GM18870 (cell line): ENCODE measurements around the gene LRRC32.
"Not testable (repeated sequence)": the region's sequence is repeated elsewhere in the genome, so short reads cannot be mapped to it uniquely, and the experiment has no call there.

Experiments
- ATAC-seq: cut with Tn5 transposase; IDR thresholded peaks from one replicate; pipeline ENCODE4 v1.9.1; 2021; ENCODE audit warnings: moderate library complexity; ENCODE audit not compliant: unreplicated experiment

LRRC32 gene

GRCh38 chr11:76631566-76632308 lies 38.8 kb downstream of the LRRC32 start:
- ATAC-seq, result no peak

GRCh38 chr11:76630600-76631281 lies 39.8 kb downstream of the LRRC32 start:
- ATAC-seq, result no peak

DNA sequence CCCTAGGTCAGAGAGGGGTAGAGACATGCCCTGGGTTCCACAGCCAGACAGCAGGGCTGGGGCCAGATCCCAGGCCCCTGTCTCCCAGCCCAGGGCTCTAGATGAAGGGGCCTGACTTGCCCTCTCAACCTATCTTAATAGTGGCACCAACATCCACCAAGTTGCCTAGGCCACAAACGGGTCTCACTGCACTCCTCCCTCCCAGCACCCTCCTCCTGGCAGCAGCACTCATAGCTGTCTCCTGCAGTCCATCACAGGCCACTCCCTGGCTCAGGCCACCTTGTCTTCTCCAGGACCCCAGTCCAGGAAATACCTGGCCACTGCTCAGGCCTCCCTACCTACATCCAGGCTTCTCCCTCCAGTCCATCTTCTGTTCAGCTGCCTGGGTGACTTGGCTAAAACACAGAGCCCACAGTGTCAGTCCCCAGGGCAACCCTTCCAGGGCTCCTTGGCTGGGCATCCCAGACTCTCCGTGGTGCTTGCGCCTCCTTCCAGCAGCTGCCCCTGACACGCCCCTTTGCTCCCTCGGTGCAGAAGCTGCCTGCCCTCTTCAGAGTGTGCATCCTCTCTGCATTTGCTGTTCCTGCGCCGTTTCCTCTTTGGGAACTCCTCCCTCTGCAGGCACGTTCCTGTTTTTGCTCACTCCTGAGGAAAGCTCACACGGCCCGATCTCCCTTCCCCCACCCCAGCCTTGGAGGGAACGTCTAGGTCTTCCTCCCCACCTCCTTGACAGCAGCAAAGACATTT lies 40.5 kb downstream of the LRRC32 start:
- no peak for ATAC-seq

DNA sequence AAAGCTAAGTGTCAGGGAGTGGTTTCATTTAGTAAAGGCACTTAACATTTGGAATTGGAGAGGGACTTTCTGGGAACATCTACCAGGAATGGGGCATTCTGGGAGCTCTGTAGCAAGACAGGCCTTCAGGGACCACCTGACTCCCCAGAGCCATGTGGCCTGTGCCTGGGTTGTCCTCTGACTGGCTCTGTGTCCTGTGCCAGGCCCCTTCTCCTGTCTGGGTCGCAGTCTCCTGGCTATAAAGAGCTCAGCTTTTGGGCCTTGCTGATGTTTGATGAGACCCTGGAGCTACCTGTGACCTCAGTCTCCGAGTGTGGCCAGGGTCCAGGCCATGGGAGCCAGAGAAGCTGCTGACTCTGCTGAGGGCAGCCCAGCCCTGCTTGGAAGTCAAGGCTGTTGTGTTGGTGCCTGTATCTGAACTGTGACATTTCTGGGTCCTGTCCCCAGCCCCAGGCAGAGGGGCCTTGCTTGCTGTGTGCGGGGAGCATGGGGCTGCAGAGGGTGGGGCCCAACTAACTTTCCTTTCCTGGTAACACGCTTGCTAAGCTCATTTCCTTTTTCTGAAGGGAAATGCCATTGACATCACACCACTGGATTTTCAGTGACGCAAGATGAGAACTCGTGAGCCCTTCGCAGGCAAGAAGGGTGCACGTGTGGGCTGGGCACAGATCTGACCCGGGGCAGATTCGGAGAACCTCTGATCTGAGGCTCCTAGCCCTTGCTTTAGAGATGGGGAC lies 41.3 kb downstream of the LRRC32 start:
- no peak for ATAC-seq

DNA sequence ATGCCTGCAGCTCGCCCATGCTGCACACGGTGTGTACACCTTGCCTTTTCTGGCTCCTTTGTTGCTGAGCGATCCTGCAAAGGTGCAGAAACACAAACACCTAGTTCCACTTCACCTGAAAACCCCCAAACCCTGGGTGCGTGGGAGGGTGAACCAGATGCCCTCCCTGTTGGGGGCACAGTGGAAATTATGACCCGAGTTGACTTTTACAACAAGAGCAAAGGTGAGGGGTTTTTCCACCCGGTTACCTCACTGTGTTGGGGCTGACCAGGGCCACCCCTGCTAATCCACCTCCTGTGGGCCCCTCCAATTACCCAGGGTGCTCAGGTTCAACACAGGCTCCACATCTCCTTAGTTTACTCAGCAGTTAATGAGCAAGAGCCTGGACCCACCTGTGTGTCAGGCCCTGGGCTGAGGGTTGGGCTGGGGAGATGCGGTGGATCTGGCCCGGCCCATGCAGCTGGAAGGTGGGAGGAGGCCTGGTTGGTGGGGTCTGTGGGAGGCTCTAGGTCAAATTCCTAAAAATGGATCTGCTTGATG lies 42.1 kb downstream of the LRRC32 start:
- no peak for ATAC-seq

DNA sequence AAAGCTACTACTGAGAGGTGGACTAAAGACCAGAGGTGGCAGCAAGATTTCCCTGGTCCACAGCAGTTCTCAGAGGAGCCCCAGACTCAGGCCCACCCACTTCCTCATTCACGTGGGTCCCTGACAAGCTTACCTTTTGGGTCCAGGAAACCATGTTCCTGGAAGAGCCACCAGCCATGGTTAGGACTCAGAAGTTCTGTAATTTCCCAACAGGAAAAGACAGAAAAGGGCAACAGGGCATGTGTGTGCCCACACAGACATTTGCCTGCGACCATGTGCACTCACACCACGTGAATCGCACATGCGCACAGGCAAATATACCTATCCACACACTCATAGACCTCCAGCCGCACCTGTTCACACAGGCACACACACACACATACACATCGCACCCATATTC lies 42.9 kb downstream of the LRRC32 start:
- ATAC-seq, result no peak

- ATAC-seq, result peak; percentile 93
Measured at GRCh38 chr11:76626921-76627401, 43.6 kb downstream of the LRRC32 start.

DNA sequence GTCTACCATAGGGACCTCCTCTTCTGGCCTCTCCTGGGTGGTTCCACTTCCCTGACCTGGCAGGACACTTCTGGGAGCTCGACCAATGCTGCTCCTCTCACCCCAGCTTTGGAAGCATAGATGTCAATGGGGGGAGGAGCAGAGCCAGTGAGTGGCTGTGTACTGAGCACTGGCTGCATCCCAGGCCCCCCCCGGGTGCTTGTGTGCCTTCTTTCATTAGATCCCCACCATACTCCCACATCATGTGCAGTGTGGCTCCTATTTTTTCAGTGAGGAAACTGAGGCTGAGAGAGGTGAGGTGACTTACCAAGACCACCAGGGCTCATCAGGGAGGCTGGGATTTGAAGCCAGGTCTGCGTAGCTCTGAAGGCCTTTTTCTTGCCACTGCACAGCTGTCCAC lies 44.3 kb downstream of the LRRC32 start:
- ATAC-seq, result no peak

- no peak for ATAC-seq
Measured at GRCh38 chr11:76625472-76626186, 44.9 kb downstream of the LRRC32 start.

DNA sequence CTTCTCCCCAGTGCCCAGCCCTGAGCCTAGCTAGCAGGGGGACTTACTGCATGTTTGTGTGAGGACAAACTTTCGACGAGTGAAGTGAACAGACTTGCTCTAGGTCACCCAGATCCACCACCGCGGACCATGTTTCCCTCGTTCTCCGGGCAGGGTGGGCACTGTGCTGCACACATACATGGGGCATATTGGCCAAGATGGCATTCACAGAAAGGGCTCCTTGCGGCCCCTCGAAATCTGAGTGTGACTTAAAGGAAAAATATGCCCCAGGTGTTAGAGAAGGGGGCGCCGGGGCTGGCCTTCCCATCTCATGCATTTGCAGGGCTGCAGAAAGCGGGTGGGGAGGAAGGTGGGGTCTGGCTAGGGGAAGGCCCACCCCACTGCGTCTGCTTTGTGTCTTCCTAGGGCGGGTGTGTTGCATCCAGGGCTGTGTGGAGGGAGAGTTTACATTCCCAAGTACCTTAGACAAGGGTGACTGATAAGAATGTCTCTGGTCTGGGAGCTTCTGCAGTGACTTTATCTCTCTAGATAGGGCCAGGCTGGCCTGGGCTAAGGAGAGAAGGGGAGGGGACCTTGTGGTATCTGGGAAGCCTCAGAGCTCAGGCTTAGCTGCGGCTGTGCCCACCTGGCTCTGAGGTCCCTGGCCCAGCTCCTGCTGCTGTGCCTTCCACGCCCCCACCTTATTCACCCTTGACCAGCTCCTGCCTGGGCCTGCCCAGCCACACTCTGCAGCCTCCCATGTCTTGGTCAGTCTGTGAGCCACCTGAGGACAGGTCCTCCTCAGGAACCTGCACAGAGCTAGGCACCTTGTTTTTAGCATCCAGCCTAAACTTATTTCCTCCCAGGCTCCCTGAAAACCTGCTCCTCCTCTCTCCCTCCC lies 45.8 kb downstream of the LRRC32 start:
- no peak for ATAC-seq

GRCh38 chr11:76623884-76624419 lies 46.6 kb downstream of the LRRC32 start:
- ATAC-seq, result no peak

DNA sequence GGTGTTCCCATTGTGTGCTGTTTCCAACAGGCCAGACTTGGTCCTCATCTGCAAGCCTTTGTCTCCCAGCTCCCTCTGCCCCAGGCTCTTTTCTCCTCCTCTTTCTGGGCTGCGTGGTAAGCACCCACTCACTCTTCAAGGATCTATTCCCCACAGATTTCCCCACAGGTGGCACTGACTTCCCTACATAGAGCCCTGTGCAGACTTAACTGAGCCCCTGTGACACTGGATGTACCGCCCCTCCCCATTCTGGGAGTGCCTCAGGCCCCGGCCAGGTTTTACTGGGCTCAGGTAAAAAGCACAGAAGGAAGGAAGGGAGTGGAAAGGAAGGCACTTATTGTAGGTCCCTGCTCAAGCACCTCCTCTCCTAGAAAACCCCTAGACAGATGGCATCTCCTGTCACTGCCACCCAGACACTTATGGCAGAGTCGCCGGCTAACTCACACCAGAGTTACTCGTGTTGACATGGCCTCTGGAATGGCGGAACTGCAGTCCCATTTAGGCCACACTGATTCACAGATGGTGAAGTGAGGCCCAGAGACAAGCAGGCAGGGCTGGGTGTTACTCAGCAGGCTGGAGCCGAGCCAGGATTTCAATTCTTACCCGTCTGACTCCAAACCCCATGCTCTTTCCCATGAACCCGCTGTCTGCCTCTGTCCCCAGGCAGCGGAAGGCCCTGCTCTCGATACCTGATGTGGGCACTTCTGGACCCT lies 47.2 kb downstream of the LRRC32 start:
- no peak for ATAC-seq

DNA sequence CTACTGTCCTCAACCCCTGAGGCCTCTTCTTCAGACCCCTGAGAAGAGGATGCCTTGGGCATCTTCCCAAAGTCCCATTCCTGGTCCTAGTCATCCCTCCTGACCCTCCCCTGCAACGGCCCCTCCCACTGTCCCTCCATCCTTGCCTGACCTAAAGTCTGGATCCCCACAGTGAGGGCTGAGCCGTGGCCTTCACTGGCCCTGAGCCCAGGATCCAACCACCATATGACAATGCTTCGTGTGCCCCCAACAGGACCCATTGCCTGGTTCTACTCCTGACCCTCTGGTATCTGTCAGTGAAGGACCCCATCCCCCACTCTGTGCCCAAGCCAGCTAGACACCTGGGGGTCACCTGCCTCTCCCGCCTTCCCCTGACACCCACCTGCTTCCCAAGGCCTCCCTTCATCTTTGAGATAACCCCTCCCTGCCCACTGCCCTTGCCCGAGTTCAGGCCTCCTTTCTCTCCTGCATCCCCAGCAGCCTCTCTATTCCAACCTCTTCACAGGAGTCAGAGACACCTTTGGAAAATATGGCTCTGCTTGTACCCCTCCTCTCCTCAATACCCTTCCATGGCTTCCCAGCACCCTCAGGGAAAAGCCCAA lies 48.0 kb downstream of the LRRC32 start:
- ATAC-seq, result no peak

- ATAC-seq, result no peak
Measured at GRCh38 chr11:76621868-76622267, 48.7 kb downstream of the LRRC32 start.

DNA sequence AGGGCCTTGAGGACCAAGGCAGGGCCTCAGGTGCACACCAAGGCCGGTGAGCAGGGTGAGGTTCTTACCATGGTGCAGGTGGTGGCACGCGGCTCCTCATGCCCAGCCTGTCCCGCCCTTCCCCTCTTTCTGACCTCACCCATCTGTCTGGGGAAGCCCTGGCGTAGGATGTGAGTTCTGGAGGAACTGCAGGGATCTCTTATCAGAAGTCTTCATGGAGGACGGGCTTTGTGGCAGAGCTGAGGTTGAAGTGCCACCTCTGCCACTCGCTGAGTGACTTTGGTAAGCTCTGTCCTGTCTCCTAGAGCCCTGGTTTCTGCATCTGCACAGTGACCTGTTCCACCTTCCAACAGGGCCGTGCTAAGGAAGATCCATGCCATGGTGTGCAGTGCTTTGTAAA lies 49.1 kb downstream of the LRRC32 start:
- ATAC-seq, result no peak

DNA sequence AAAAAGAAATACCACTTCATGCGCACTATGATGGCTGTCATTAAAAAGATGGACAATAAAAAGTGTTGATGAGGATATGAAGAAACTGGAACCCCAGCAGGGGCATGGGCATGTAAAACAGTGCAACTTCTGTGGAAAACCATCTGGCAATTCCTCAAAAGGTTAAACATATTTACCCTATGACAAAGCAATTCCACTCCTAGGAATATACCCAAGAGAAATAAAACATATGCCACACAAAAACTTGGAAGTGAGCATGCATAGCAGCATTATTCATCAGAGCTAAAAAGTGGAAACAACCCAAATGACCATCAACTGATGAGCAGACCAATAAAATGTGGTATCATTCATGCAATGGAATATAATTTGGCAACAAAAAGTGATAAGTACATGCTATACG lies 50.1 kb downstream of the LRRC32 start:
- no peak for ATAC-seq

DNA sequence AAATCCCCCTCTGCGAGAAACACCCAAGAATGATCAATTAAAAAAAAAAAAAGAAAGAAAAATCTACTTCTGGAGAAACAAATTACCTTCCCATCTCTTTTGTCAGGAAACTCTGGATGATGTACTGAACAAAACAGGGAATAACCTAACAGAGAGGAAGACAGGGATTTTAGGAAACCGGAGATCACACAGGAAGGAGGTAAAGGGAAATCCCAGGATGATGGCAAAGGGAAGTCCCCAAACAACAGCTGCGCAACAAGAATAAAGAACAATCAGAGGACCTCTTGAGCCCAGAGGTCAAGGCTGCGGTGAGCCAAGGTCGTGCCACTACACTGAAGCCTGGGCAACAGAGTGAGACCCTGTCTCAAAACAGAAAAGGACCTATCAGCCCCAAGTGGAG lies 50.7 kb downstream of the LRRC32 start:
- not testable (repeated sequence) for ATAC-seq
